Nephron progenitor cell (in vitro differentiated cells): Measurements from ENCODE around the gene LACTB.
A peak's percentile ranks its signal among the peaks of the same experiment; 100 is the strongest.

ENCODE experiments used
- DNase-seq: peaks from one replicate; pipeline ENCODE4 v3.0.0; 2021
- H3K27ac Mint-ChIP-seq: 2 replicates; pipeline ENCODE4 v1.8.0; 2021; ENCODE audit warnings: mild to moderate bottlenecking, moderate library complexity, mixed read lengths
- H3K27me3 Mint-ChIP-seq: 2 replicates; pipeline ENCODE4 v1.8.0; 2021; ENCODE audit warnings: mild to moderate bottlenecking, low read depth, mixed read lengths; ENCODE audit not compliant: poor library complexity
- H3K36me3 Mint-ChIP-seq: 2 replicates; pipeline ENCODE4 v1.8.0; 2021; ENCODE audit warnings: low read depth, mixed read lengths
- H3K4me1 Mint-ChIP-seq: 2 replicates; pipeline ENCODE4 v1.8.0; 2021; ENCODE audit warnings: mixed read lengths
- H3K4me3 Mint-ChIP-seq: 2 replicates; pipeline ENCODE4 v1.8.0; 2021; ENCODE audit warnings: mild to moderate bottlenecking, moderate library complexity, mixed read lengths
- H3K9me3 Mint-ChIP-seq: 2 replicates; pipeline ENCODE4 v1.8.0; 2021; ENCODE audit warnings: mild to moderate bottlenecking, moderate library complexity, mixed read lengths
- CTCF ChIP-seq: fragments of 200-600 bp; sonication (generic); IDR thresholded peaks from 2 replicates; pipeline ENCODE4 v1.5.0; 2021; ENCODE audit warnings: antibody characterized with exemption

LACTB gene

DNA sequence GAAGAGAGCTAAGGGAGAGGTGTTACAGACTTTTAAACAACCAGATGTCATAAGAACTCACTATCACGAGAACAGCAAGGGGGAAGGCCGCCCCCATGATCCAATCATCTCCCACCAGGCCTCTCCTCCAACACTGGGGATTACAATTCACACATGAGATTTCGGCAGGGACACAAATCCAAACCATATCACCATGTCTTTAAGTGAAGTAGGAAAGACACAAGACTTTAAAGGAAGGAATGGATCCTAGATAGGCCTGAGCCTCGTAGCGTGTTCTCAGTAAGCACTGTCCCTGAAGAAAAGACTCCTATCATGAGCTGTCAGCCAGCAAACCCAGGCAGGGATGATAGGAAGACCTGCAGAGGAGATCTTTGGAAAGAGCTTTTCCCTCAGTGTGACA is 50.7 kb downstream of the LACTB start:
- Mint-ChIP-seq H3K4me1 (peaks cover 10% of the 10 kb centered on the region), H3K27ac (no peak overlapping the region)

GRCh38 chr15:63172851-63173451 is 51.3 kb downstream of the LACTB start:
- no peaks in the 10 kb centered on the region for H3K36me3 Mint-ChIP-seq
- no peak for TF ChIP-seq CTCF
- H3K9me3 Mint-ChIP-seq, result no peaks in the 10 kb centered on the region
- H3K4me1 Mint-ChIP-seq, result peaks cover 13% of the 10 kb centered on the region
- no peak overlapping the region for H3K4me3 Mint-ChIP-seq
- H3K27ac Mint-ChIP-seq, result no peak overlapping the region
- DNase-seq, result peak; percentile 20
- no peaks in the 10 kb centered on the region for H3K27me3 Mint-ChIP-seq

More for the DNA sequence above, 50.7 kb downstream of the LACTB start:
- no peaks in the 10 kb centered on the region for H3K36me3 Mint-ChIP-seq
- no peaks in the 10 kb centered on the region for H3K9me3 Mint-ChIP-seq
- no peak for TF ChIP-seq CTCF
- H3K27me3 Mint-ChIP-seq, result no peaks in the 10 kb centered on the region
- DNase-seq, result no peak
- no peak overlapping the region for H3K4me3 Mint-ChIP-seq

DNA sequence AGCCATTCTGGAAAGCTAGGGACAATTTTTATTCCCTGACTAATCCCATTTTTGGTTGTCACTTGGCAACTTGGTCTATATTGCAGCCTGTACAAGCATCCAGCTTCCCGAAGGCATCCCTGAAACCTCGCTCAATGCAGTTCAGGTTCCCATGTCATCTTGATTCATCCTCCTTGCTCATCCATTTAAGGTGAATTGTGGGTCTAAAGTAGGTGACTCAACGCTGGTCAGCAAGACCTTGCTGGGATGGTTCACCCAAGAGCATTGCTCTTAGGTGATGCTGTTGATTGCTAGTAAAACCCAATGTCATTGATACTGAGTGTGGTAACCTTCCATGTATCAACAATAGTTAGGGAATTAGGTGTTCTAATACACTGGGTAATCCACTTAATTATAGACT is 54.6 kb downstream of the LACTB start:
- Mint-ChIP-seq H3K4me1 (peaks cover 15% of the 10 kb centered on the region), H3K36me3 (no peaks in the 10 kb centered on the region), H3K27me3 (peaks cover 2% of the 10 kb centered on the region), H3K27ac (no peak overlapping the region), H3K9me3 (no peaks in the 10 kb centered on the region), H3K4me3 (no peak overlapping the region)
- no peak for DNase-seq
- no peak for TF ChIP-seq CTCF

GRCh38 chr15:63178034-63178433 is 56.4 kb downstream of the LACTB start:
- Mint-ChIP-seq H3K4me1 (peaks cover 8% of the 10 kb centered on the region), H3K27me3 (peaks cover 2% of the 10 kb centered on the region), H3K4me3 (no peak overlapping the region), H3K27ac (no peak overlapping the region), H3K36me3 (no peaks in the 10 kb centered on the region), H3K9me3 (no peaks in the 10 kb centered on the region)
- no peak for DNase-seq
- no peak for TF ChIP-seq CTCF

- DNase-seq, result no peak
- no peak overlapping the region for H3K27ac Mint-ChIP-seq
- H3K27me3 Mint-ChIP-seq, result peaks cover 2% of the 10 kb centered on the region
- H3K9me3 Mint-ChIP-seq, result no peaks in the 10 kb centered on the region
- H3K36me3 Mint-ChIP-seq, result no peaks in the 10 kb centered on the region
- no peak overlapping the region for H3K4me3 Mint-ChIP-seq
- TF ChIP-seq CTCF, result no peak
- peaks cover 5% of the 10 kb centered on the region for H3K4me1 Mint-ChIP-seq
Observed at GRCh38 chr15:63180746-63181145, 59.1 kb downstream of the LACTB start.

DNA sequence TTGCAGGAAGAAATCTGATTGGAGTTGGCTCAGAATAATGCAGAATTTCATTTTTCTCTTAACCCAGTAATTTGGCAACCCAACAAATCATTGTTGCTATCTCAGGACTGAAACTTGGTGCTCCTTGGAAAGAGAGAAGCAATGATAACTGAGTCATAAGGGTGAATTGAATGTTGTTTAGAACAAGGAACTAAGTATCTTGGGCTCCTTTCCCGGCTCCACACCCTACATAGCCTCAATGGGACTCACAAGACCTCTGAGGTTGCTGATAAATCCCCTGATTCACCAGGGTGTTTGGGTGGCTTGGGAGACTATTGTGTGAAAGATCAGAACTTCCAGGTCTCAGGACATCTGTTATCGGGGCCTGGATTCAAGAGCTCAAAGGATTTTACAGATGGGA is 60.0 kb downstream of the LACTB start:
- DNase-seq, result no peak
- no peak overlapping the region for H3K27ac Mint-ChIP-seq
- peaks cover 5% of the 10 kb centered on the region for H3K4me1 Mint-ChIP-seq
- no peaks in the 10 kb centered on the region for H3K9me3 Mint-ChIP-seq
- no peak for TF ChIP-seq CTCF
- H3K36me3 Mint-ChIP-seq, result no peaks in the 10 kb centered on the region
- H3K27me3 Mint-ChIP-seq, result peaks cover 10% of the 10 kb centered on the region
- no peak overlapping the region for H3K4me3 Mint-ChIP-seq
